ENCODE results near the gene CTNNA1. TPM values are rescaled to one million over a fixed set of nuclear protein-coding genes. Genes with fewer than 3 reads are reported as not detected.
"Not testable (repeated sequence)": the region's sequence is repeated elsewhere in the genome, so short reads cannot be mapped to it uniquely, and the experiment has no call there.

The CTNNA1 gene
- total RNA-seq, 2 experiments from 2014 or later = 36.8 to 43.0 TPM

GRCh38 chr5:138829341-138829740, 76.1 kb downstream of the CTNNA1 start:
- H3K4me1 Mint-ChIP-seq (ENCODE audit: low read depth) = no peaks in the 10 kb centered on the region
- CTCF ChIA-PET = interaction anchor here (0.7 kb wide), 2 partner anchors 431 to 1140 kb away, joined by 4 to 5 read pairs; no protein-coding TSS in a partner anchor
- DNase-seq = no peak
- H3K4me3 Mint-ChIP-seq = no peak overlapping the region
- H3K36me3 Mint-ChIP-seq (ENCODE audit: low read depth) = no peaks in the 10 kb centered on the region
- H3K27me3 Mint-ChIP-seq (ENCODE audit: low read depth) = peaks cover 4% of the 10 kb centered on the region
- no peak overlapping the region for H3K27ac Mint-ChIP-seq
- H3K9me3 Mint-ChIP-seq = no peaks in the 10 kb centered on the region
- intact Hi-C loops (cut with micrococcal nuclease) = loop anchor here (5.0 kb wide), 1 partner anchor 187 kb away; no protein-coding TSS in a partner anchor

GRCh38 chr5:138831703-138832102, 78.5 kb downstream of the CTNNA1 start:
- Mint-ChIP-seq H3K36me3 (ENCODE audit: low read depth) (no peaks in the 10 kb centered on the region), H3K4me1 (ENCODE audit: low read depth) (no peaks in the 10 kb centered on the region), H3K27me3 (ENCODE audit: low read depth) (no peaks in the 10 kb centered on the region), H3K4me3 (no peak overlapping the region), H3K9me3 (no peaks in the 10 kb centered on the region), H3K27ac (no peak overlapping the region)
- CTCF ChIA-PET = interaction anchor here (0.6 kb wide), 1 partner anchor 435 kb away, joined by 3 read pairs; no protein-coding TSS in a partner anchor
- intact Hi-C loops (cut with micrococcal nuclease) = no loop called here
- no peak for DNase-seq

GRCh38 chr5:138832218-138832617, 79.0 kb downstream of the CTNNA1 start:
- intact Hi-C loops (cut with micrococcal nuclease) = no loop called here
- H3K27me3 Mint-ChIP-seq (ENCODE audit: low read depth) = no peaks in the 10 kb centered on the region
- H3K27ac Mint-ChIP-seq = no peak overlapping the region
- H3K4me1 Mint-ChIP-seq (ENCODE audit: low read depth) = no peaks in the 10 kb centered on the region
- H3K36me3 Mint-ChIP-seq (ENCODE audit: low read depth) = no peaks in the 10 kb centered on the region
- H3K9me3 Mint-ChIP-seq = no peaks in the 10 kb centered on the region
- CTCF ChIA-PET = interaction anchor here (0.6 kb wide), 1 partner anchor 434 kb away, joined by 3 read pairs; no protein-coding TSS in a partner anchor
- no peak overlapping the region for H3K4me3 Mint-ChIP-seq
- DNase-seq = no peak

GRCh38 chr5:138833080-138833479, 79.9 kb downstream of the CTNNA1 start:
- no peak overlapping the region for H3K4me3 Mint-ChIP-seq
- H3K36me3 Mint-ChIP-seq (ENCODE audit: low read depth) = no peaks in the 10 kb centered on the region
- no peaks in the 10 kb centered on the region for H3K27me3 Mint-ChIP-seq (ENCODE audit: low read depth)
- no peaks in the 10 kb centered on the region for H3K9me3 Mint-ChIP-seq
- CTCF ChIA-PET = no interaction called here
- no peak overlapping the region for H3K27ac Mint-ChIP-seq
- no peaks in the 10 kb centered on the region for H3K4me1 Mint-ChIP-seq (ENCODE audit: low read depth)
- DNase-seq = no peak
- intact Hi-C loops (cut with micrococcal nuclease) = no loop called here

- Mint-ChIP-seq H3K9me3 (no peaks in the 10 kb centered on the region), H3K36me3 (ENCODE audit: low read depth) (no peaks in the 10 kb centered on the region), H3K4me1 (ENCODE audit: low read depth) (no peaks in the 10 kb centered on the region), H3K27me3 (ENCODE audit: low read depth) (no peaks in the 10 kb centered on the region), H3K4me3 (no peak overlapping the region), H3K27ac (no peak overlapping the region)
- CTCF ChIA-PET = no interaction called here
- DNase-seq = no peak
- intact Hi-C loops (cut with micrococcal nuclease) = no loop called here
Observed at GRCh38 chr5:138833726-138834480, 80.7 kb downstream of the CTNNA1 start.

GRCh38 chr5:138834853-138835252, 81.6 kb downstream of the CTNNA1 start:
- not testable (repeated sequence) for H3K9me3 Mint-ChIP-seq, H3K4me3 Mint-ChIP-seq

GRCh38 chr5:138837160-138837559, 83.9 kb downstream of the CTNNA1 start:
- Mint-ChIP-seq H3K27ac (no peak overlapping the region), H3K9me3 (no peaks in the 10 kb centered on the region), H3K4me1 (ENCODE audit: low read depth) (no peaks in the 10 kb centered on the region), H3K27me3 (ENCODE audit: low read depth) (peaks cover 4% of the 10 kb centered on the region), H3K36me3 (ENCODE audit: low read depth) (no peaks in the 10 kb centered on the region), H3K4me3 (no peak overlapping the region)
- DNase-seq = no peak
- intact Hi-C loops (cut with micrococcal nuclease) = no loop called here
- CTCF ChIA-PET = no interaction called here

More at GRCh38 chr5:138834853-138835252, 81.6 kb downstream of the CTNNA1 start:
- H3K36me3 Mint-ChIP-seq (ENCODE audit: low read depth); DNase-seq; H3K27me3 Mint-ChIP-seq (ENCODE audit: low read depth); H3K27ac Mint-ChIP-seq; H3K4me1 Mint-ChIP-seq (ENCODE audit: low read depth); intact Hi-C loops (cut with micrococcal nuclease): not testable (repeated sequence)
- CTCF ChIA-PET = interaction anchor here (0.8 kb wide), 1 partner anchor 9 kb away, joined by 3 read pairs; no protein-coding TSS in a partner anchor

GRCh38 chr5:138840103-138840502, 86.9 kb downstream of the CTNNA1 start:
- Mint-ChIP-seq H3K4me1 (ENCODE audit: low read depth) (peaks cover 3% of the 10 kb centered on the region), H3K36me3 (ENCODE audit: low read depth) (no peaks in the 10 kb centered on the region), H3K4me3 (no peak overlapping the region), H3K27me3 (ENCODE audit: low read depth) (peaks cover 4% of the 10 kb centered on the region), H3K9me3 (no peaks in the 10 kb centered on the region), H3K27ac (no peak overlapping the region)
- no peak for DNase-seq
- CTCF ChIA-PET = interaction anchor here (0.6 kb wide), 1 partner anchor 390 kb away, joined by 3 read pairs; no protein-coding TSS in a partner anchor
- intact Hi-C loops (cut with micrococcal nuclease) = no loop called here

- intact Hi-C loops (cut with micrococcal nuclease) = no loop called here
- peaks cover 3% of the 10 kb centered on the region for H3K4me1 Mint-ChIP-seq (ENCODE audit: low read depth)
- H3K27me3 Mint-ChIP-seq (ENCODE audit: low read depth) = peaks cover 4% of the 10 kb centered on the region
- H3K27ac Mint-ChIP-seq = no peak overlapping the region
- no peaks in the 10 kb centered on the region for H3K36me3 Mint-ChIP-seq (ENCODE audit: low read depth)
- CTCF ChIA-PET = no interaction called here
- H3K9me3 Mint-ChIP-seq = no peaks in the 10 kb centered on the region
- DNase-seq = no peak
- no peak overlapping the region for H3K4me3 Mint-ChIP-seq
Observed at GRCh38 chr5:138841531-138841930, 88.3 kb downstream of the CTNNA1 start.

GRCh38 chr5:138843316-138844124, 90.3 kb downstream of the CTNNA1 start:
- Mint-ChIP-seq H3K27ac (no peak overlapping the region), H3K9me3 (no peaks in the 10 kb centered on the region), H3K4me1 (ENCODE audit: low read depth) (peaks cover 3% of the 10 kb centered on the region), H3K4me3 (no peak overlapping the region), H3K36me3 (ENCODE audit: low read depth) (no peaks in the 10 kb centered on the region), H3K27me3 (ENCODE audit: low read depth) (peaks cover 4% of the 10 kb centered on the region)
- CTCF ChIA-PET = no interaction called here
- intact Hi-C loops (cut with micrococcal nuclease) = no loop called here
- DNase-seq = no peak

GRCh38 chr5:138844125-138844461, 90.9 kb downstream of the CTNNA1 start:
- intact Hi-C loops (cut with micrococcal nuclease) = no loop called here
- Mint-ChIP-seq H3K9me3 (no peaks in the 10 kb centered on the region), H3K4me3 (no peak overlapping the region), H3K4me1 (ENCODE audit: low read depth) (peaks cover 3% of the 10 kb centered on the region), H3K27me3 (ENCODE audit: low read depth) (peaks cover 4% of the 10 kb centered on the region), H3K27ac (no peak overlapping the region), H3K36me3 (ENCODE audit: low read depth) (no peaks in the 10 kb centered on the region)
- CTCF ChIA-PET = no interaction called here
- no peak for DNase-seq

GRCh38 chr5:138844812-138845513, 91.7 kb downstream of the CTNNA1 start:
- no peak for DNase-seq
- H3K36me3 Mint-ChIP-seq (ENCODE audit: low read depth) = no peaks in the 10 kb centered on the region
- peaks cover 3% of the 10 kb centered on the region for H3K4me1 Mint-ChIP-seq (ENCODE audit: low read depth)
- CTCF ChIA-PET = interaction anchor here (0.8 to 4.5 kb wide), 4 partner anchors 20 to 1126 kb away, joined by 3 to 13 read pairs (median 4); no protein-coding TSS in a partner anchor
- no peaks in the 10 kb centered on the region for H3K9me3 Mint-ChIP-seq
- peaks cover 2% of the 10 kb centered on the region for H3K27me3 Mint-ChIP-seq (ENCODE audit: low read depth)
- intact Hi-C loops (cut with micrococcal nuclease) = no loop called here
- H3K4me3 Mint-ChIP-seq = no peak overlapping the region
- H3K27ac Mint-ChIP-seq = no peak overlapping the region
